ENCODE measurements around the gene LMX1A. TPM values are rescaled to one million over a fixed set of nuclear protein-coding genes. Genes with fewer than 3 reads are reported as not detected.

The LMX1A gene
- total RNA-seq, 2 experiments from 2014 or later = not detected

GRCh38 chr1:165259706-165260428 lies 96.6 kb downstream of the LMX1A start:
- Histone ChIP-seq H3K4me3 (ENCODE audit: low read length) (no peak overlapping the region), H3K9me3 (ENCODE audit: control insufficient read depth in 1 of 2, insufficient read depth in 1 of 2, low read length in 2 of 2) (no peaks in the 10 kb centered on the region), H3K27me3 (ENCODE audit: control insufficient read depth in 1 of 2, insufficient read depth in 2 of 2, low read length in 2 of 2) (peaks cover 0 to 11% of the 10 kb centered on the region in 2 experiments), H3K36me3 (ENCODE audit: insufficient read depth, low read length) (no peaks in the 10 kb centered on the region), H3K4me1 (ENCODE audit: insufficient read depth, low read length) (no peaks in the 10 kb centered on the region), H3K27ac (ENCODE audit: low read depth in 1 of 2, low read length in 2 of 2) (no peak overlapping the region)
- Mint-ChIP-seq H3K4me3 (no peak overlapping the region), H3K27ac (no peak overlapping the region), H3K36me3 (ENCODE audit: low read depth) (no peaks in the 10 kb centered on the region), H3K9me3 (no peaks in the 10 kb centered on the region), H3K27me3 (peaks cover 32% of the 10 kb centered on the region), H3K4me1 (ENCODE audit: low read depth) (no peaks in the 10 kb centered on the region)
- DNase-seq = no peak
- no peak for TF ChIP-seq CTCF (IDR thresholded peaks at IDR 0.05)
- no peak for ATAC-seq (ENCODE audit: poor library complexity)
- intact Hi-C loops (cut with DNase I, micrococcal nuclease) = no loop called here
- ChIA-PET POLR2A (no interaction called here), CTCF (no interaction called here)

GRCh38 chr1:165259236-165259635 lies 97.3 kb downstream of the LMX1A start:
- intact Hi-C loops (cut with DNase I, micrococcal nuclease) = no loop called here
- Mint-ChIP-seq H3K4me1 (ENCODE audit: low read depth) (no peaks in the 10 kb centered on the region), H3K4me3 (no peak overlapping the region), H3K36me3 (ENCODE audit: low read depth) (no peaks in the 10 kb centered on the region), H3K27ac (no peak overlapping the region), H3K9me3 (no peaks in the 10 kb centered on the region), H3K27me3 (peaks cover 38% of the 10 kb centered on the region)
- Histone ChIP-seq H3K9me3 (ENCODE audit: control insufficient read depth in 1 of 2, insufficient read depth in 1 of 2, low read length in 2 of 2) (peaks cover 0 to 3% of the 10 kb centered on the region in 2 experiments), H3K4me3 (ENCODE audit: low read length) (no peak overlapping the region), H3K4me1 (ENCODE audit: insufficient read depth, low read length) (no peaks in the 10 kb centered on the region), H3K36me3 (ENCODE audit: insufficient read depth, low read length) (no peaks in the 10 kb centered on the region), H3K27me3 (ENCODE audit: control insufficient read depth in 1 of 2, insufficient read depth in 2 of 2, low read length in 2 of 2) (peaks cover 0 to 11% of the 10 kb centered on the region in 2 experiments), H3K27ac (ENCODE audit: low read depth in 1 of 2, low read length in 2 of 2) (no peak overlapping the region)
- no peak for ATAC-seq (ENCODE audit: poor library complexity)
- ChIA-PET POLR2A (no interaction called here), CTCF (no interaction called here)
- no peak for DNase-seq
- TF ChIP-seq CTCF (IDR thresholded peaks at IDR 0.05) = no peak

- Mint-ChIP-seq H3K27me3 (peaks cover 43% of the 10 kb centered on the region), H3K4me1 (ENCODE audit: low read depth) (no peaks in the 10 kb centered on the region), H3K9me3 (no peaks in the 10 kb centered on the region), H3K4me3 (no peak overlapping the region), H3K36me3 (ENCODE audit: low read depth) (no peaks in the 10 kb centered on the region), H3K27ac (no peak overlapping the region)
- intact Hi-C loops (cut with DNase I, micrococcal nuclease) = no loop called here
- Histone ChIP-seq H3K27ac (ENCODE audit: low read depth in 1 of 2, low read length in 2 of 2) (no peak overlapping the region), H3K4me3 (ENCODE audit: low read length) (no peak overlapping the region), H3K9me3 (ENCODE audit: control insufficient read depth in 1 of 2, insufficient read depth in 1 of 2, low read length in 2 of 2) (peaks cover 0 to 3% of the 10 kb centered on the region in 2 experiments), H3K4me1 (ENCODE audit: insufficient read depth, low read length) (no peaks in the 10 kb centered on the region), H3K36me3 (ENCODE audit: insufficient read depth, low read length) (no peaks in the 10 kb centered on the region), H3K27me3 (ENCODE audit: control insufficient read depth in 1 of 2, insufficient read depth in 2 of 2, low read length in 2 of 2) (peaks cover 2 to 11% of the 10 kb centered on the region in 2 experiments)
- no peak for ATAC-seq (ENCODE audit: poor library complexity)
- POLR2A ChIA-PET = no interaction called here
- CTCF ChIA-PET = no interaction called here
- DNase-seq = peak in 6 of 14 experiments; percentile 1 to 31 (median 18)
- TF ChIP-seq CTCF (IDR thresholded peaks at IDR 0.05) = peak; percentile 39
Observed at GRCh38 chr1:165257969-165258459, 98.5 kb downstream of the LMX1A start.
